Measurements from ENCODE around the gene ZIC2.

Gene ZIC2

DNA sequence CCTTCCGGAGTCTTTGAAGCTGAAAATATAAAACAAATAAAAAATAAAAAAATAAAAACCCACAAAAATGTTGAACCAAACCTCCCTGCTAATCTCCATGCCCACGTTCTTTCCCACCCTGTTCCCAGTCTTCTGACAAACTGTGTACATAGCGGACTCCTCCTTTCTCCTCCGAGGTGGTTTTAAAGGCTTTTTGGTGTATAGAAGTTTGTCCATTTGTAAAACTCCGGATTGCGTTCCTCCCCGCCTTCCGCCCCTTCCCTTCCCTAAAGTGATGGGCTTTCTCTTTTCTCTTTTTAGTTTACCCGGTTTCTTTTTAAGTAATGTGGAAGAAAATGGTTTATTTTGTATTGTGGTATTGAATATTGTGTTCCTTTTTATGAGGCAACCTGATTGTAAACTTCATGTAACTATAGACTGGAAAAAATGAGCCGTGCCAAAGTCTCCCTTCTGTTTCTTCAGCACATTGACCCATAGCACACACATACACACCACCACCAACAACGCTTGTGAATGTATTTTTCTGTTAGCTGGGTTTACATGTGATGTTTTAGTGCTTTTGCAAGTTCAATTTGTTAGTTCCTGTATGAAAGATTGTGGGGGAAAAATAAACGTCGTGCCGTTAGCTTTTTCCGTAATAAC lies 4.4 kb downstream of the ZIC2 start:
- no peak for DNase-seq (ENCODE audit: low read depth in 1 of 2, low spot score in 1 of 2)

DNA sequence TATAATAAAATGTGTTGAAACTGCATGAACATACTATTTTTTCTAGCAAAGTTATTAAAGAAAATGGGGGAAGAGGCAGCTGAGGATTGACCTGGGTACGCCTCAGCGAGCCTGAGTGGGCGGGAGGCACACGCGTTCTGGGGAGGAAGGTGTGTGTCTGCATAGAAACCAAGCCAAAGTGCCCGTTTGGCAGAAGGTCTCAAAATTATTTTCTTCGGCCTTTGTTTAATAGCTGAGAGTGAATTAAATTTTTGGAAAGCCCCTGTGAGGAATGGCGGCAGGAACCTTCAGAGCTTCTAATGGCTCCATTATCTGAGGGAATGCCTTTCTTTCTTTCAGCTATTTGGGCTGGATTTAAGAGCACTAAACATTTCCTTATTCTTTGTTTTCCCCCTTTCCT lies 5.2 kb downstream of the ZIC2 start:
- no peak for DNase-seq (ENCODE audit: low read depth in 1 of 2, low spot score in 1 of 2)

DNA sequence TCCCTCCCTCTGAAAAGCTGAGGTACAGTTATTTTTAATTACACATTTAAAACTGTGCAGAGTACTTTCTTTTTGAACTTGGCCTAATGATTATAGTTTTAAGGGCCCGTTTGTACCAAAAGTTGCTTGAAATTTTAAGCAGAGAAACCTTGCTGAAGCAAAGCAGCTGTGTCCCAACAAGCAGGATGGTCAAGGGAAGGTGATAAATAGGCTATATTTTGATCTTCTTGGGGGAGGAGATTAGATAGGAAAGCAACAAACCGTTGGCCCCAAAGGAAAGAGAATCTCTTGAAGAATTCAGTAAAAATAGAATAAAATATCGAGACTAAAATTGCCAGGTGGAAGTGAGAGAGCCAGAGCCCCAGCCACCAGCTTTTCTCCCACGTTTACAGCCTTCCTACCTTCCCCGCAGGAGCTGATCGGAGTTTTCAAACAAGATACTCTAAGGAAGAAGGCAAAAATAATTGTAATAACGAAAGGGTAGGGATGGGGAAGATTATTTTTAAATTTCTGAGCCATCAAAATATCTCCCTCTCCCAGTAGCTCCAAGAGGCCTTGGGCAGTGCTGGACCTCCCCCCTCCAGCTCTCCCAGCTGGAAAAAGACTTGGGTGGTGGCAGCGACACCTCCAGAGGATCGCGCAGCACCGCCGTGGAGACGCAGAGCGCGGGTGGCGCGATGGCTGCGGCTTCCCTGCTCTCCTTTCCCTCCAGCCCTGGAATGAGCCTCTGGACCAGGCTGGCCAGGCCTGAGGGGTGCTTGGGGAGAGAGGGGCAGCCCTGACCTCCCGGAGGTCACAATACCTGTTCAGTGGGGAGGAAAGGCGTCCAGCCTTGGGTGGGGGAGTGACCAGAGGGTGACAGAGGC lies 5.8 kb downstream of the ZIC2 start:
- no peak for DNase-seq (ENCODE audit: low read depth in 1 of 2, low spot score in 1 of 2)

DNA sequence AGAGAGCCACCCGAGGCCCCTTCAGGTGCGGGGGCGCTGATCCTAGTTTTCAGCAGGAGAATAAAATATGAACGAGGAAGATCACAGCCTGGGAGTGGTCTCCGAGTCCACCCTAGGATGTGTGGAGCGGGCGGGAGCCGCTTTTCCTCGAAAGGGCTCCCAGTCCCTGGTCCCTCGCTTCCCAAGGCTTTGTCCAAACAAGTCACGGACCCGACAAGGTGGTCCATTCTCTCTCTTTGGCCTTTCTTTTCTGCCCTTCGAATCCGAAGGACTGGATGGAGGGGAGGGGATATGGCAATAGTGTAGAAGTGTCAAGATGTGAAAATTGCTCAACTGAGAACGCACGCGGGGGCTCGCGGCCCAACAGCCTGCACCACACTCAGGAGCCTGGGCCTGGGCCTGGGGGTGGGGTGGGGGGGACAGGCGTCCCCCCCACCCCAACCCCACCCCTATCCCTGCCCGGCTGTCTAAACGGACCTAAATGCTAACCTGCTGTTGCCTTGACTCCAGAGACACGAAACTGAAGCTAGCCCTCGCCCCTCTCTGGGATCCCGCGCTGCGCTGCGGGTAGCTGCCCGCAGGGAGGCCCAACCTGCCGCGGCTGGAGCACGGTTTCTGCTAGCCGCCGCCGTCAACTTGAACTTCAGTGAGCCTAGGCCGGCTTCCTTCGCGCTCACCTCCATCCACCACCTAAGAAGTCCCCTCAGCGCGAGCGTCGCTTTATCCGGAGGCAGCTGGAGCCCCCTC lies 7.1 kb downstream of the ZIC2 start:
- DNase-seq (ENCODE audit: low read depth in 1 of 2, low spot score in 1 of 2), result no peak

DNA sequence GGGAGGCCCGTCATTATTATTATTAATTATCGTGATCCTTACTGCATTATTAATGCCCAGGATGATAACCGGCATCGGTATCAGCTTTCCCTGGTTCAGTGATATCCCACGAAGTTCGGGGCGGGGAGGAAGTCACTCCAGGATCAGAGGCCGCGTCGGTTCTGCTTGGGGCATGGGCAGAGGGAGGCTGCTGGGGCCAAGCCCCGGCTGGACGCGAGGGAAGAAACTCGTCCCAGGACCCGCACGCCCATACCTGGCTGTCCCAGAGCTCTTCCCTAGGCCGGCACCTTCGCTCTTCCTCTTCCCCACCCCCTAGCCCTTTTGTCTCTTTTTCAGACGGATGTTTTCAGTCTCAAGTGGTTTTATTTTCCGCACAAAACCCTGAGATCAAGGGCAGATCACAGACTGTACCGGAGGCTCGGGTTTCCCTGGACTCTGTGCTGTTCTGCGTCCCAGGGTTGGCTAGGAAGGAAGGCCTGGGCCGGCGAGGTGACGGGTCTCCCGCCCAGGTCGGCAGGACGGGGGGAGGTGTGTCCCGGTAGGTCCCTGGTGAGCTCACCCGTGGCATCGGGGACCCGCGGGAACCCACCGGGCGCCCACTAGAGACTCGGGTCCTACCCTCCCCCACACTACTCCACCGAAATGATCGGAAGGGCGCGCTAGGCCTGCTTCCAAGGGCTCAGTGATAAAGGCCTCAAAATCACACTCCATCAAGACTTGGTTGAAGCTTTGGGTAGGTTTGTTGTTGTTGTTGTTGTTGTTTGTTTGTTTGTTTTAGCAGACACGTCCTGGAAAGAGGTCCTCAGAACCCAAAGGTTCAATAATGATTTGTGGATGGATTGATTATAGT lies 7.9 kb downstream of the ZIC2 start:
- DNase-seq (ENCODE audit: low read depth in 1 of 2, low spot score in 1 of 2), result no peak

DNA sequence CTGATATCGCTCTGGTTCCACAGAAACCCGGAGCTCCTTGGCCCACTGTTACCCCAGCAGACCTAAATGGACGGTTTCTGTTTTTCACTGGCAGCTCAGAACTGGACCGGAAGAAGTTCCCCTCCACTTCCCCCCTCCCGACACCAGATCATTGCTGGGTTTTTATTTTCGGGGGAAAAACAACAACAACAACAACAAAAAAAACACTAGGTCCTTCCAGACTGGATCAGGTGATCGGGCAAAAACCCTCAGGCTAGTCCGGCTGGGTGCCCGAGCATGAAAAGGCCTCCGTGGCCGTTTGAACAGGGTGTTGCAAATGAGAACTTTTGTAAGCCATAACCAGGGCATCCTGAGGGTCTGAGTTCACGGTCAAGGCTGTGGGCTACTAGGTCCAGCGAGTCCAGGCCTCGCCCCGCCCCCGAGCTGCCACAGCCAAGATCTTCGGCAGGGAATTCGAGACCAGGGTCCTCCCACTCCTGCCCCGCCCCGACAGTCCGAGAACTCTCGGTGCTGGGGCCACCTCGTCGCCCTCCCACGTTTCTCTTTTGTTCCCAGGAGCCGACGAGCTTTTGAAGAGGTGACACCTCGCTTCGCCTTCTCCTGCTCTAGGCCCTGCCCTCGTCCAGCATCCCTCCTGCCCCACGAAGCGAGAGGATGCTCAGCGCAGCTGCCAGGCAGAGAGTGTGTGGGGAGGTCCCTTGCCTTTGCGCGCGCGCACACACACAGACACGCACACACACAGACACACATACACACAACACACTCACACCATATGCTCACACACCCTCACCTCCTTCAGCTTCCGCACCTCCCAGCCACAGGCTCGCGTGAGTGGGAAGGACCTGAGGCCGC lies 8.8 kb downstream of the ZIC2 start:
- no peak for DNase-seq (ENCODE audit: low read depth in 1 of 2, low spot score in 1 of 2)

DNA sequence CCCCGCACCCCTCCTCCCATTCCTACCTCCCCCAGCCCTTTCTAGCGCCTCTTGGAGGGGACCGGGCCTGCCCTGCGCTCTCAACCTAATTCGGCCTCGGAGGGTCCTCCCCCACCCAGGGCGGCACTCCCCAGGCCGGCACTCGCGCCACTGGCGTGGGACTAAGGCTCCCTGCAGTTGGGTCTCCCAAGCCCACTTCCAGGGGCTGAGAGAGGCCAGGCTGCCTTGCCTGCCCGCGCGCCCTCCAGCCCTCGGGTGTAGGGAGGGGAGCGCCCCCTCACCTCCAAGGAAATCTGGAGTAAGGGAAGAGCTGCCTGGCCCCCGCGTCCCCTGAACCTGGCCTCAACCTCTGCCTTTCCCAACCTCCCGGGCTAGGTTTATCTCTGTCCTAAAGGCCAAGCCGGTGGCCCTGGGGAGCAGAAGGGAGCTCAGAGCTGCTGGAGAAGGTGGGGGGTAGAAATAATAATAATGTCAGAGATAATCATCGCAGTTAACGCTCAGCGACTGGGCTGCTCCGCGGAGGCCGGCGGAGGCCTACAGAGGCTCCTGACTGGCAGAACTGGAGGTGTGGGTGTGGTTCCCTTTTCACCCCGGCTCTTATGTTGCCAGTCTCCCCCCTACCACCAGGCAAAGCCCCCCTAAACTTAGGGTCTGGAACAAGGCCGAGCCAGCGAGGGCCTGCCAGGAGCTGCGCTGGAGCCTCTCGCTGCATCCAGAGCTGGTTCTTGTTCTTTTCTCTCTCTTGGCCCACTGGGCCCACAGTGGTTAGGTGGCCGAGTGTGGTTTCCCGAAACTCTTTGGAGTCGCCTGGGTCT lies 9.6 kb downstream of the ZIC2 start:
- no peak for DNase-seq (ENCODE audit: low read depth in 1 of 2, low spot score in 1 of 2)

DNA sequence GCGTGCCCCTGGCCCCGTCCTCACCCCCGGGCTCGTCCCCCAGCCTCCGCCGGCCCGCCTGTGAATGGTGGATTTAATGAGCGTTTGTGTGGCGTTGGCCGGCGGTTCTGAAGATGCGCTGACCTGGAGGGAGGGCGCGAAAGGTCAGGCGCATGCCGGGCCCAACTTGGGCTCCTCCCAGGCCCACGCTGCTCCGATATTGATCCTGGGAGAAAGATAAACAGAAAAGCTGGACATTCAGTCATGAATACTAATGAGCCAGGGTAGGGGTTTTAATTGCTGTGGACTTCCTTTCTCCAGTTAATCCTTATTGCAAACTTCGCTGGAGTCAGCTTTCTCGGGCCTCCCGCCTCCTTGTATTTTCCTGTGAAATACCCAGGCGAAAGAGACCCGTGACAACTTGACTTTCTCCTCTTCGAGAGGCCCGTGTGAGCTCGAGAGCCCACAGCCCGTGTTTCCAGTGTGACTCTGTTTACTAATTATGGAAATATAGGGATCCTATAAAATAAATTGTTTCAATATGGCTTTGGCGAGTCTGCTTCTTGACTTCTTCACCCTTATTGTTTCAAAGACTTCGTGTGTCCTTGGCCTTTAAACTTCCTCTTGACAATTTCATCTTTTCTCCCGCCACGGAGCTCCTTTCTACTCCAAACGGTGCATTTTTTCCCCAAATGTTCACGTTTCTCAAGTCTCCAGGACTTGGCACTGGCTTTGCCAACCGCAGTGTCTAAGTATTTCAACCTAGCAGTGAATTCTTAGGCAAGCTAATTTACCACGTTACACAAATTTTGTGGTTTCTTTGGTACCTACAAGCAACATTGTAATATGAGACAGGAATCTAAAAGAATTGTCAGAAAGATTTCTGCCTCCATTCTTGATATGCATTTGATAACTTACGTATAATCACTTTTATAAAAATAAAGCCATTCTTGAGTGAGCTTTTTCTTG lies 10.5 kb downstream of the ZIC2 start:
- no peak for DNase-seq (ENCODE audit: low read depth in 1 of 2, low spot score in 1 of 2)

DNA sequence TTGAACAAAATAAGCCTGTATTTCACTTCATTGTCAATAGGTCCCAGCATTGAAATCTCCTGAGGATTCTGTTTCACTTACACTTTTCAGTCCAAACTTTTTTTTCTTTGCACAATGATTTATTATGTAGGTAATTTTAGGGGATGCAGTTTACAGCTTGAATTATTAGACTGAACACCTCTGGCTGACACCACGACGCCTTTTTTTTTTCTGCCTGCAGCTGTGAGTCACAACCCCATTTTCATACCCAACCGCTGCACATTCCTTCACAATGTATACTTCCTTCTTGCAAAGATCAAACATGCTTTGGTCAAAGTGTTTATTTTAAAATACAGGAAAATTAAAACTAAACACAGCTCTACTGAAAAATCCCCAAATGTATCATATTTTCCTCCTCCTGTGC lies 11.4 kb downstream of the ZIC2 start:
- no peak for DNase-seq (ENCODE audit: low read depth in 1 of 2, low spot score in 1 of 2)

DNA sequence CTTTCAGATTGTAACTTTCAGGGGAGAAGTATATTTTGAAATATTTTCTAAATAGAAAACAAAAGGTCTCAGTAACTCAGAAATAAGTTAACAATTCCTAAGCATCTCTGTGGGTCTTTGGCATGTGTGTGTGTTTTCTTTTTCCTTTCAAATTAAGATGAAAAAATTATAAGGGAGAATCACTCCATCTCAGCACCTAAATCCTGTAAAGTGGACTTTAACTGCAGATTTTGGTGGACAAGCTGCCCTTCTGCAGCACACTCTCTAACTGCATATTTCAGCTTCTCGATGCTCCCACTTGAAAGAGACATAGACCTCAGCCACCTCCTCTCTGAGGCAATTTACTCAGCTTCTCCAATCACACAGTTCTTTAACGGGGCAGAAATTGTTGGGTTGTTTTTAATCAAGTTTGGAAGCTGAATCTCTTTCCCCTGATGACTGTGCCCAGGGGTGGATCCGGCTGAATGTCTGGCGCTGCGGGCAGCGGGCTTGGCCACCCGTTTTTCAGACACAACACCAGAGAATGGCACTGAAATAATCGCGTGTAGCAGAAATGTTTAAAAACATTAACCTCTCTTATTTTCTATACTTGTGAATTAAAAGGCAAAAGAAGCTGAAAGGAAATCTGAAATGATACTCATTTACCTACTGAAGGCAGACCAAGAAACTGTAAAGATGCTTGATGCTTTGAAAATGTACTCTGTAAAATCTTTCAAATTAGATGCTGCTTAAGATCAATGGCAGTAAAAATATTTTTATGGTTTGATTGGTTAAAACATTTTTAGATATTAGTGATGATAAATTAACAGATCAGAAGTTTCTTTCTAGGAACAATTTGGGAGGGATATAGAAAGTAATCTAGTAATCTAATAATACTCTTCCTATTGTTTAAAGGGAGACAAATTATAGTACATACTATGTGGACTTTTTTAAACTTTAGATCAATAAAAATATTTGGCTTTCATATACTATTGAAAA lies 12.4 kb downstream of the ZIC2 start:
- DNase-seq (ENCODE audit: low read depth in 1 of 2, low spot score in 1 of 2), result no peak

DNA sequence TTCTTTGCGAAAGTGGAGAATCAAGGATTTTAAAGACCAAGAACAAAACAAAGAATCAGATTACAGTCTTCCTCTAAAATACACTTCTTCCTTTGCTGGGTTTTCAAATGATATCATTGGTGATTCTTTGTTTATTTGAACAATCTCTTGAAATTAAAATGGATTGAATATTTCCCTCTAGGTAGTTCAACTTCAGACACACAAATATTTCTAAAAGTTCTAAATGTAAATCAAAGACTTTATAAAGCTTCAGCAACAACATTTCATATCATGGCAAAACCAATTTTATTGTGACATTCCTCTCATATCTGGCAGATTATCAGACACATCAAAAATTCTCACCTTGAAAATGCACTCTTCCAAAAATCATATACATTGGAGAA lies 13.0 kb downstream of the ZIC2 start:
- no peak for DNase-seq (ENCODE audit: low read depth in 1 of 2, low spot score in 1 of 2)

DNA sequence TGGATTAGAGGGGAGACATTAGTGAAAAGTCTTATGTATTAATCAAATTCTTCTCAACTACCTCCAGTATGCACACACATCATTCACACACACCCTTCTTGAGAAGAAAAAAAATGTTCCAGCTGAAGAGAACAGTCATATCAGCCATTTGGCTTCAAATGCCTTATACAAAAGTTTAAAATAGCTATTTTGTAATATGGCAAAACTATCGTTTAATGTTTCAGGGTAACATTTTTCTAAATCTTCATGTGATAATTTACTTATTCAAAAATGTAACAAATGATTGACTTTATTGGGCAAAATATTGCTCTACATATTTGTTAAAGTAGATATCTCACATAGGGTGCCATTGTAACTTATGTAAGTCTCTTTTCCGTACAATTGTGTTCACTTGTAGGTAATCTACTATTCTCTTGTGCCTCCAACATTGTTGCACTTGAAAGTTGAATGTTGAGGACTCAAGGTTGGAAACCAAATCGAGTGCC lies 13.6 kb downstream of the ZIC2 start:
- no peak for DNase-seq (ENCODE audit: low read depth in 1 of 2, low spot score in 1 of 2)

DNA sequence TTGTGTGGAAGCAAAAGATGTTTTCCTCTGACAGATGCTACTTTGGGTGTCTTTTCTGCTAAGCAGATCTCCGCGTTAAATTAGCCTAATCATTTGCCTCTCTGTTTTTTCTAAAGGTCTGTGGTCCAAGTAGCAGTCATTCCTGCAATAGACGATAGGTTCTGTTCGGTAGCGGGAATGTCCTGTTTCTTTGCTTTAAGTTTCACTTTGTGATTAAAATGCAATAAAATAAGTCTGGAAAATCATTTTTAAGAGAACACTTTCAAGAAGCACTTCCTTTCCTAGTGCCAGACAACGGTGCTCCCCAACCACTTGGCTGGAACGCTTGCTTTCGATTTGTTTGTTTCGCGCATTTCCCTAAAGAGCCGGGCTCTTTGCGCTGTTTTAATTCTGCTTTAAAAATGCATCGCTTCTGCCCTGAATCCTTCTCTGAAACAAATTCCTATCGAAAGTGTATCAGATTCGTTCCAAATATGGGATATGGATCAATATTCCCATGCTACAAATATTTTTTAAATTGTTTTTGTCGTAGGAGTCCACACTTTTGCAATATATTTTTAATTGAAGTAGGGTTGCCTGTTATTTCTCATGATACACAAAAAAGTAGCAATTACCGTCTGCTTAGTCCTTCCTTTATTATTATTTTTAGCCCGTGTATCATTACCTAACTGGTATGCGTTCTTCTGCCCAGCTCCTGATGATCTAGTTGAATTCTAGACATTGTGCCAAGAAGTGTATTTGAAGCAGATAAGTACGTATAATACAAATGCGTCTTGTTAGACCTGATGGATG lies 14.2 kb downstream of the ZIC2 start:
- DNase-seq (ENCODE audit: low read depth in 1 of 2, low spot score in 1 of 2), result no peak

DNA sequence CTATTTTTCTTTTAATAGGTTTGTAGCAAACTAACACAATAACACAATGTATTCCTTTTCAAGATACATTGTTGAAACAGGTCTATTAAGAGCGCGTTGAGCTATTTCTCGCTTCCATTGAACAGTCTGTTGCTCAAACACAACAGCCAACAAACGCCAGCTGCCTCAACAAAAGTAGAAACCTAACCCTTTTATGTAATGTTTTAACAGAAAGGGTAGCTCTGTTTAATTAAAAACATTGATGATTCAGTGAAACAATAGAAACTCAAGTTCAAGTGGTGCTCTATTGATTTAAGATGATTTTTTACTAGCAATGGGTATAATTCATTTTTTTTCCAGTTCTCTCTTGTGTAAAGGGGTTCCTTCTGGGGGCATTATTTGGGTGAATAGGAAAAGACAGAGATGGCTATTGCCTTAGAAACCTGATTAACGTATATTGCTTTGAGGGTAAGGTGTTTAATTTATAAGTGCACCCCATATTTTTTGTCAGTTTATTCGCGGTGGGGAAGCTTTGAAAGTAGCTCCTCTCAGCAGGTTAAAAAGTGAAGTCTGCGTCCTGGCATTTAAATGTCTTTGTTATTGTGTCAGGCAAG lies 14.9 kb downstream of the ZIC2 start:
- no peak for DNase-seq (ENCODE audit: low read depth in 1 of 2, low spot score in 1 of 2)

DNA sequence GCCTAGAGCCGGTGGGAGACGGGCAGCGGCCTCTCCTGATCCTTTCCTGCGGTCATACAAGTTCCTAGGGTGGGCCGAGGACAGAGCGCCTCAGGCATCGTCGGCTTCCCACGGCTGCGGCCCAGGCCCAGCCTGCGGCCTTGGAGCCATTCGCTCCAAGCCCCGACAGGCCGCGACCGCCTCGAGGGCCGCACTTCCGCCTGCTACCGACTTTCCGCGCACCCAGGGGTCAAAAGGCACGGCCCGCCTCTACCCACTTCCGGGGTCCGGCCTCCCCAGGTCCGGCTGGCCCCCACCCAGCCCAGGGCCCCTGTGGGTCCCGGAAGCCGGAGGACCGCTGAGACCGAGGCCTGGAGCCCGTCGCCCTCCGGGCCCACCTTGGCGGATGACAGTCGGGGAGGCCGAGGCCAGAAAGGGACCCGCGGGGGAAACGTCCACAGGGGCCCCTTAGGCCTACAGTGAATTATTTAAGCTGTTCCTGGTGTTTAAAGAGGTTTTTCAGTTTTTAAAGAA lies 16.2 kb downstream of the ZIC2 start:
- no peak for DNase-seq (ENCODE audit: low read depth in 1 of 2, low spot score in 1 of 2)

DNA sequence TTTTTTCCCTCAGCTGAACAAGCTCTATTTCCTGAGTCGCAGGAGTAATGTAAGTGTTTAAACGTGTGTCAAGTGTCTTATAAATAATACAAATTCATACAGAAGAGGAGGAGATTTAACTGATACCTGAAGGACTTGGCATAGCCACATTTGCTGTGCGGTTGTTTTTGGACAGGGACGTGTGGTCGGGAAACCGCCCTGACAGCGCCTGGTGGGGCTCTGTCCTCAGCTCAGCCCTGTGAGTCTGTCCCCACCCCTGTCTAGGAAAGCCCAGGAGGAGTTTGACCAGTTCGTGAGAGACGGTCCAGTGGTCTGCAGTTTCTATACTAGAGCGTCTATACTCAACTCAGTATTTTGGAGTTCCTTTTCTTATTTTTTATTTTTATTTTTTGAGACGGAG lies 16.7 kb downstream of the ZIC2 start:
- no peak for DNase-seq (ENCODE audit: low read depth in 1 of 2, low spot score in 1 of 2)
